ENCODE results near the gene BMPR1A.
"Not testable (repeated sequence)": the region's sequence is repeated elsewhere in the genome, so short reads cannot be mapped to it uniquely, and the experiment has no call there.

The BMPR1A gene

GRCh38 chr10:86943316-86944030 is 187.1 kb downstream of the BMPR1A start:
- DNase-seq = no peak

GRCh38 chr10:86944031-86944419 is 187.6 kb downstream of the BMPR1A start:
- no peak for DNase-seq

DNA sequence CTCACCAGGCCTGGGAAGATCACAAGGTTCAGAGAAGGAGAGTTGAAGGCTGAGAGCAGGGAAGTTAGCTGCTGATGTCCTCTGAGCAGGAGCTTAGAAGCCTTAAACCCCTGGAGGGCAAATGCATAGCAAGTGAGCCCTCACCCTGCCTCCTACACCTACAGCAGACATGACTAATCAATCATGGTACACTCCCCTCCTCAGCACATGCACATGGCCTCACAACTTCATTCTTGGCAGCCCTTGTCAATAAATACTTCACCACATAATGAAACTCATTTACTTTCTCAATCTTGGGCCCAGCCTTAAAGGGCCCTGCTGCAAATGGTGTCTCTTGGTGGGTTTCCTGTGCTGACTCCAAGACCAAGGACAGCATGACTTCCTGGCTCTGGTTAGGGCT is 188.1 kb downstream of the BMPR1A start:
- DNase-seq = no peak

DNA sequence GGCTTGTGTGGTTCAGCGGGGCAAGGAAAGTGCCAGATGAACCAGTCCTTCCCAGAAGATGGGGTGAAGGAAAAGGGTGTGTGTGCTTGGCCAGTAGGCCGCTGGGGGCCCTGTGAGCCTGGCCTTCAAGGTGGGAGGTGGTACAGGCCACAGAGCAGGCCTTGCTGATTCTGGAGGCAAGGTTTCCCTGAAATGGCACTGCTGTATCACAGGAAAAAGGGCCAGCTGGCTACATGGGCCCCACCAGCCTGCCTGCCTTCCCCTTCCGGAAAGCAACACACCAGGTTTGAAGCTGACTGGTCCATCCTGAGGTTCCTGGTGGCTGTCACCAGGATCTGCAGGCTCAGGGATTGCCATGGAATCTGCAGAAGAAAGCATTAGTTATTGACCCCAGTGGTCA is 188.5 kb downstream of the BMPR1A start:
- DNase-seq = no peak

DNA sequence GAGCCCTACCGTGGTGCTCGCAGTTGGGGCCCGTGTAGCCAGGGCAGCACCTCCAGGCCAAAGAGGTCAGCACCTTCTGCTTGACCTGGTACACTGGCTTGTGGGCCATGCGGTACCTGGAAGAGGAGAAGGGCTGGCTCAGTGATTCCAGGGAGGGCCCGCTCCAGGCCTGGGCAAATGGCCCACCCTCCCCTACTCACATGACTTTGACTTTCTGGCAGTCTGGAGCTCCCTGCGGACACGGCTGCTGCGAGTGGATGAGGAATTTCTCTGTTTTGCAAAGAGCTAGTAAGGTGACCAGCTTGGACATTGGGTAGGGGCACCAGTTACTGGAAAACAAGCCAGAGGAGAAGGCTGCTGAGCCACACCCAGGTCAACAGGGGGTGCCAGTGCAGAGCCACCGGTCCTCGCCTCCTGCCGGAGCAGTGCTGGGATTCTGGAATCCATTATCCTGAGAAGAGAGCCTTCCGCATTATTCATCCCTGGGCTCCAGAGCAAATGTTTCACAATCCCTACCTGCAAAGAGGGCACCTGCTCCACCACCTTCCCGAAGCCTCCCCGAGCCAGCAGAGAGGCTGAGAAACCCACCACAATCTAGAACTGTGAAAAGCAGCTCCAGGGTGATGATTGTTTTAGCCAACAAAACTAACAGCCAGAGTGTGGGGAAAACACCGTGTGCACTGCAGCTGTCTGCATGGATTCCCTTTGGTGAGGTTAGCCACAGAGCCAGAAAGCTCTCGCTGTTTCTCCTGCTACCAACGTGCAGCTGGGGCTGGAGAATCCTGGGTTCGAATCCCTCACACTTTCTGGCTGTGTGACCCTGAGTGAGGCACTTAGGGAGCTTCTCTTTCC is 189.2 kb downstream of the BMPR1A start:
- no peak for DNase-seq

DNA sequence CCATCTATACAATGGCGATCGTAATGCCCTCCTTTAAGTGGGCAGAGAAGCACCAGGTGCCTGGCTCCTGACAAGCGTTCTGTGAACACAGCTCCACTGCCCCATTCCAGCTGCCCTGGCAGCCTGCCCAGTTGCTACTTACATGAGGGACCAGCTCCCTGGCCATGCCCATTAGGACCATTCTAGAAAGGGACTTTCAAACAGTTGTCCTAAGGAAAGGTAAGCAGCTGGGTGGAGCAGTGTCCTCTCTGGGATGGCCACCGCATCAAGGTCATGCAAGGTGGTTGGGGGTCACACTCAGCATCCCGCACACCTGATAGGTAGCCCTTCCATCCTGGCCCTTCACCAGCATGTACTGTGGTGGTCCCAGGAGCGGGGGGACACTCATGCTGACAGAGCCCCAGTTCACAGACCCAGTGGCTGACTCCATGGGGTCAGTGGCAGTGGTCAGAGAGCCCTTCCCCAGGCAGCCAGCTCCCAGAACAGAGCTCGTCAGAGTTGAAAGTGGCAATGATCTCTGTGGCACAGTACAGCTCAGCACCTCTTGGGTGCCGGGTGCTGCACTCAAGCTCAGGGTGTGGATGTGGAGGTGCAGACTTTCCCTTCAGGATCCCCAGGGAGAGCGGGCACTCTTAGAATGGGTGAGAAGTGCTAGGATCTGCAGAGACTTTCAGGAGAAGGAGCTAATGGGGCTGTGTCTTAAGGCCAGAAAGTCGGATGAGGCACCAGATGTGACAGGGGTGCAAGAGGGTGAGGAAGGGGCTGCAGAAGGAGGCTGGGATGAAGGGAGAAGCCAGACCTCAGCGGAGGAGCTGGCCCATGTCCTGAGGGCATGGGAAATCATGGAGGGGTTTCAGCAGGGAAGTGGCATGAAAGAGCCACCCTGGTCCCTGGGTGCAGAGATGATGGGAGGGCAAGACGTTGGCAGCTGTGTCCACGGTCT is 190.1 kb downstream of the BMPR1A start:
- DNase-seq = peak; percentile 56

- DNase-seq = not testable (repeated sequence)
Measured at GRCh38 chr10:86947806-86948205, 191.4 kb downstream of the BMPR1A start.

DNA sequence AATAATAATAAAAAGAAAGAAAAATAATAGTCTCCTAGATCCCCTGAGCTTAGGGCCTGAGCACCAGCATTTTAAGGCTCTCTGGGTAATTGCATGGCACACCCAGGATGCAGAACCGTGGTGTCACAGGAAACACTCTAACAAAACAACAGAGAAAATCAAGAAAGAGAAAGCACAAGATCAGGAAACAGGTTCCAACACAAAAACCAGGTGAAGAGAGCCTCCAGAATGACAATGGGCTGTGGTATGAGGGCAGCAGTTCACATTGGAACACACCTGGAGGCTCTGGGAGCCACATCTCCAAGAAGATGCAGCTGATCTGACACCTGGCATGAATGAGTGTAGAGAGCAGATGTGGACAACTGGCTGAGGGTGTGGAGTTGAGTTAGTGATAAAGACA is 193.9 kb downstream of the BMPR1A start:
- DNase-seq = peak; percentile 42

DNA sequence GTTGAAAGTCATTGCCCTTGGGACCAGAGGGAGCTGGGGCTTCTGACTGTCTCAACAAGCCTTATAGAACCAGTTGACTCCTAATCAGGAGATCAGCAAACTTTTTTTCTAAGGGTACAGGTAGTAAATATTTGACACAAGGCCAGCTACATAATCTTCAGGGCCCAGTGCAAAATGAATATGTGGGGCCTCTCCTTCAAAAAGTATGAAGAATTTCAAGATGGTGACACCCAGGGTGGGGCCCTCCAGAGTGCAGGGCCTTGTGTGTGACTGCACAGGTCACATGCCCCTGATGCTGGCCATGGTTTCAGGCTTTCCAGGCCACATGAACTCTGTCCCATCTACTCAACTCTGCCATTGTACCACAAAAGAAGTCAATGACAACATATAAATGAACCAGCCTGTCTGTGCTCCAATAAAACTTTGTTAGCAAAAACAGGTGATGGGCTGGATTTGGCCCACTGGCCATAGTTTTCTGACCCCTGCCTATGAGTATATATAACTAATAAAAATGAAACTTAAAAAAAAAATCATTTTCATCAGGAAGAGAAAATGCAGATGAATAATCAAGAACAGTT is 194.9 kb downstream of the BMPR1A start:
- no peak for DNase-seq

DNA sequence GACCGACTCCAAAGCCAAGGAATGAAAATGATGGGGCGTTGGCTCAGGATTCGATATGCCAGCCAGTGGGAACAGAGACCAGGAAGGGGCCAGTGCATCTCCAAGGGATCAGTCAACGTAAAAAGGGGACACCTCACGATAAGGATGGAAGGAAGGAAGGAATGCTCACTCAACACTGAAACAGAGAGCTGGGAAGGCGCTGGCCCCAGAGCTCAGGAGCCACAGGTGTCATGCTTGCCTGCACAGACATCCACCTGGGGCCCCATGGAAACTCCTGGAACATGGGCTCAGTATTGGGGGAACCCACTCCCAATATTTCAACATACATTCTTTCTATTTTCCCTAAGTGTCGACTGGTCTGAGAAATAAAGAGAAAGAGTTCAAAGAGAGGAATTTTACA is 195.7 kb downstream of the BMPR1A start:
- DNase-seq = no peak

DNA sequence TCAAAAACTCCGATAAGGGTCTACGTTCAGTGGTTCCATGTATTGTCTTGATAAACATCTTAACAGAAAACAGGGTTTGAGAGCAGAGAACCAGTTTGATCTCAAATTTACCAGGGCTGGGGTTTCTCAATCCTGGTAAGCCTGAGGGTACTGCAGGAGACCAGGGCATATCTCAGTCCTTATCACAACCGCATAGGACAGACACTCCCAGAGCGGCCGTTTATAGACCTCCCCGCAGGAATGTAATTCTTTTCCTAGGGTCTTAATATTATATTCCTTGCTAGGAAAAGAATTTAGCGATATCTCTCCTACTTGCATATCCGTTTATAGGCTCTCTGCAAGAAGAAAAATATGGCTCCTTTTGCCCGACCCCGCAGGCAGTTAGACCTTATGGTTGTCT is 196.3 kb downstream of the BMPR1A start:
- not testable (repeated sequence) for DNase-seq

DNA sequence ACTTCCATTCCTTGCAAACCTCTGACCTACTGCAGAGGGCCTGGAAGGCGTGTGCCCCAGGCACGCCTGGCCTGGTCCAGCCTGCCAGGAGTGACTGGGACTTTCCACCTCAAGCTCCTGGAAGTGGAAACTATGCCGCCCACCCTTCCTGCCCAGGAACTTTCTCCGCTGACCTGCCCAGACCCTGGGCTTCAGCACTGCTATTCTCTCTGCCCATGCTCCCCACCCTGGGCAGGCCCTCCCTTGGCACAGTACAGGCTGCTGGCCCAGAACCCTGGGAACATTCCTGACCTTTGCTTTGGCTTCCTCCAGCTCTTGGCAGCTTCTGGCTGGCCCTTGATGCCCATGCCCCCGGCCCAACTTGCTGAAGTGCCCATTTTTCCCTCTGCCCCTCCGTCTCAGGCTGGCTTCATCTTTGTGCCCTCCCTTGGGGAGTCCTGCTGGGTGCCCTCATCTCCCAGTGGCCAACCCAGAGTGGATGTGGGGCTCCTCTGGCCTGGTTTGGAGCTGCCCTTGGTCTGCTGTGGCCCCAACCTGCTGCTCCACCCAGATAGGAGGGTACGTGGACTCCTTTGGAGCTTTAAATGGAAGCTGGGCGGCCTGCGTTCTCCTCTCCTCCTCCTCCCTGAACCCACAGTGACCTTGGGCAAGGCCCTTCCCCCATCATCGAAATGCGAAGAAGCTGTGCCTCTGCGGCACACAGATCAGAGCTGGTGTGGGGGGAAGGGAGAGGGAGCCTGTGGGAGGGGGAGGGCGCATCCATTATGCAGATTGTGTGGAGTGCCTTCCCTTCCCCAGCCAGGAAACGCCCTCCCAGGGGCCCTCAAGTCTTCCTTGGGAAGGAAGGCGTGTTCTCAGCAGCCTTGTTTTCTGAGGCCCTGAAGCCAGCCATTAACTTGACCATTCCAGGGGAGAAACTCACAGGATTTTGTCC is 197.6 kb downstream of the BMPR1A start:
- no peak for DNase-seq

DNA sequence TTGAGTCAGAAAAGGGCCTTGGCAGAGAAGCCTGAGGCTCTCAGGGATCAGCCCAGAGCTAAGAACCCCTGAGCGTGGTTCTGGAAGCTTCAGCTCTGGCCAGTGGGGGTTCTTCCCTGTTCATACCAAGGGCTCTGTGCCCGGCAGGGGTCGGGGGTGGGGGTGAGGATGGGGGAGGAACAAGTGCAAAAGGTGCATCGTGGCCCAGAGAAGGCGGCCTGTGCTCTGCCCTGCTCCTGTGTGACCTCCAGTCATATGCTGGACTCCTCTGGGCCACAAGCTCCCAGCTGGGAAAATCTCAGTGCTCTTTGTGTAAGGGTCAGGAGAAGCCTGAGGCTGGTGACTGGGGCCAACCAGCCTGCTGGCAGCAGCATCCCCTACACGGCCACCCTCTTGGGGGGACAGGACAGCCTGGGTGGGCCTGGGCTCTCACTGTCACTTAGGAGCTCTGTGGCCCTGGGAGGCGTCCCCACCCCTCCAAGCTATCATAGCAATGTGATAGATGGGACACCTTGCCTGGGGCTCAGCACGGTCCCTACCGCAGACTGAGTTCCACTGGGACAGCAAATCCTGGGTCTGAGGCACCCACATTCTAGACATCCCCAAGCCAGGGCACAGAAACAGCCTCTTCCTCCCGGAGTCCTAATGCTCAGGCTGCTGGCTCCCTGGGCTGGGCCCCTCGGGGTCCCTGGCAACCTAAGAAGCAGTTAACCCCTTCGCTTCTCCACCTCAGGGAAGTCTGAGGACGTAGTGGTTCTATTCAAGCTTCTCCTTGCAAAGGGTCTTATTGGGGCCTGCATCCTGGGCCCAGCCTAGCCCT is 198.5 kb downstream of the BMPR1A start:
- no peak for DNase-seq

GRCh38 chr10:86955501-86956194 is 199.2 kb downstream of the BMPR1A start:
- no peak for DNase-seq

- DNase-seq = no peak
Measured at GRCh38 chr10:86956195-86956847, 199.9 kb downstream of the BMPR1A start.

GRCh38 chr10:86956848-86957448 is 200.5 kb downstream of the BMPR1A start:
- no peak for DNase-seq

DNA sequence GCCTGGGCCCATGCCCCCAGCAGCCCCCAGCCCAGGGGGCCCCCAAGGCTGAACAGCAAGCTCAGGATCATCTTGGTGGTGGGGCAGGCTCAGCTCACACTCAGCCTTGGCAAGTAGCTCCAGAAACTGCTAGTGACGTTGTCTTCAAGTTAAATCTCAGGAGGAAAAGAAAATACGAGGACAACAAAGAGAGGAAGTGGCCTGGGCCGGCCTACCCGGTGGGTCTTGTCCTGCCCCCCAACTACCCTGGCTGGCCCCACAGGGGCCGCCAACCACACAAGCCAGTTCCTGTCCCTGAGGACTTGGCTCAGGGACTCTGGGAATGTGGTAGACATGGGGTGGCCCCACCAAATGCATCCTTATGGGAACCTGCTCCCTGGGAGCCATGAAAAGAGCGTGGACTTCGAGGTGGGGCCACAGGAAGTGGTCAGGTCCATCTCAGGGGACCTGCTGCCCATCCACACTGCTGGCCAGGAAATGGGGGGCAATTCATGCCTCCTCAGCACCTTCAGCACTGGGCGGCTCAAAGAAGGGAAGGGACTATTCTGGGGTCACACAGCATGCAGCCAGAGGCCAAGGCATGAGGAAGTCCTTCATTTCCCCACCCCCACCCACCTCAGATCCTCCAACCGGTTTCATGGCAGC is 201.2 kb downstream of the BMPR1A start, which contains the start of gene MMRN2:
Gene MMRN2, minus strand, starts transcription at position 145 of the 645 bp plus-strand sequence. Its CDS starts 74 bp downstream, at position 71.
- DNase-seq = no peak
